GM04503 (cell line): ENCODE data around the gene EN2.
"Not testable (repeated sequence)": the region's sequence is repeated elsewhere in the genome, so short reads cannot be mapped to it uniquely, and the experiment has no call there.

ENCODE experiments used
- DNase-seq: peaks from one replicate; pipeline ENCODE4 v3.0.0-alpha.2; 2012; ENCODE audit warnings: low read depth

Gene EN2

GRCh38 chr7:155426543-155427410, 31.2 kb upstream of the EN2 start:
- no peak for DNase-seq

GRCh38 chr7:155427411-155428038, 30.4 kb upstream of the EN2 start:
- no peak for DNase-seq

GRCh38 chr7:155428171-155428834, 29.6 kb upstream of the EN2 start:
- DNase-seq = no peak

- DNase-seq = no peak
Observed at GRCh38 chr7:155429651-155430050, 28.3 kb upstream of the EN2 start.

- no peak for DNase-seq
Observed at GRCh38 chr7:155430606-155431005, 27.3 kb upstream of the EN2 start.

- DNase-seq = no peak
Observed at GRCh38 chr7:155431231-155431630, 26.7 kb upstream of the EN2 start.

- no peak for DNase-seq
Observed at GRCh38 chr7:155431711-155432110, 26.2 kb upstream of the EN2 start.

- no peak for DNase-seq
Observed at GRCh38 chr7:155435110-155435509, 22.8 kb upstream of the EN2 start.

GRCh38 chr7:155437836-155438235, 20.1 kb upstream of the EN2 start:
- DNase-seq = no peak

GRCh38 chr7:155438777-155439176, 19.2 kb upstream of the EN2 start:
- DNase-seq = no peak

GRCh38 chr7:155439311-155440017, 18.5 kb upstream of the EN2 start:
- DNase-seq = no peak

GRCh38 chr7:155440018-155440410, 17.9 kb upstream of the EN2 start:
- no peak for DNase-seq

GRCh38 chr7:155441856-155442255, 16.1 kb upstream of the EN2 start:
- no peak for DNase-seq

- no peak for DNase-seq
Observed at GRCh38 chr7:155444746-155445145, 13.2 kb upstream of the EN2 start.

GRCh38 chr7:155445606-155446005, 12.3 kb upstream of the EN2 start:
- DNase-seq = not testable (repeated sequence)

- no peak for DNase-seq
Observed at GRCh38 chr7:155447603-155448002, 10.3 kb upstream of the EN2 start.

GRCh38 chr7:155448632-155449007, 9.3 kb upstream of the EN2 start:
- DNase-seq = no peak

GRCh38 chr7:155449008-155449868, 8.7 kb upstream of the EN2 start:
- DNase-seq = no peak

- no peak for DNase-seq
Observed at GRCh38 chr7:155449869-155450557, 7.9 kb upstream of the EN2 start.

GRCh38 chr7:155450558-155450969, 7.4 kb upstream of the EN2 start:
- no peak for DNase-seq
